Measurements from ENCODE around the gene CERS5.

The CERS5 gene

GRCh38 chr12:50101663-50102062 is 65.5 kb downstream of the CERS5 start:
- Histone ChIP-seq H3F3A (ENCODE audit: insufficient read depth, low read length) (no peaks in the 10 kb centered on the region), H3K27me3 (ENCODE audit: insufficient read depth, low read length) (no peaks in the 10 kb centered on the region), H3K36me3 (ENCODE audit: insufficient read depth, low read length) (peaks cover 49% of the 10 kb centered on the region), H3K4me1 (ENCODE audit: insufficient read depth, low read length, severe bottlenecking) (peaks cover 6% of the 10 kb centered on the region), H3K9me3 (ENCODE audit: low read length) (no peaks in the 10 kb centered on the region), H3K9me2 (ENCODE audit: low read depth, low read length) (no peaks in the 10 kb centered on the region), H3K9ac (ENCODE audit: low read length) (no peak overlapping the region), H2AFZ (ENCODE audit: low read length) (no peak overlapping the region), H3K4me3 (ENCODE audit: low read depth, low read length, poor library complexity, severe bottlenecking) (no peak overlapping the region), H3K79me2 (ENCODE audit: insufficient read depth, low read length) (no peaks in the 10 kb centered on the region), H4K20me1 (ENCODE audit: insufficient read depth, low read length) (no peaks in the 10 kb centered on the region), H3K27ac (ENCODE audit: low read depth, low read length, poor library complexity, severe bottlenecking) (no peak overlapping the region), H3K4me2 (ENCODE audit: low read length) (no peak overlapping the region)
- TF ChIP-seq EZH2 (IDR thresholded peaks at IDR 0.05; ENCODE audit: borderline replicate concordance, low read length), result no peak
- TF ChIP-seq, protein P1, sequence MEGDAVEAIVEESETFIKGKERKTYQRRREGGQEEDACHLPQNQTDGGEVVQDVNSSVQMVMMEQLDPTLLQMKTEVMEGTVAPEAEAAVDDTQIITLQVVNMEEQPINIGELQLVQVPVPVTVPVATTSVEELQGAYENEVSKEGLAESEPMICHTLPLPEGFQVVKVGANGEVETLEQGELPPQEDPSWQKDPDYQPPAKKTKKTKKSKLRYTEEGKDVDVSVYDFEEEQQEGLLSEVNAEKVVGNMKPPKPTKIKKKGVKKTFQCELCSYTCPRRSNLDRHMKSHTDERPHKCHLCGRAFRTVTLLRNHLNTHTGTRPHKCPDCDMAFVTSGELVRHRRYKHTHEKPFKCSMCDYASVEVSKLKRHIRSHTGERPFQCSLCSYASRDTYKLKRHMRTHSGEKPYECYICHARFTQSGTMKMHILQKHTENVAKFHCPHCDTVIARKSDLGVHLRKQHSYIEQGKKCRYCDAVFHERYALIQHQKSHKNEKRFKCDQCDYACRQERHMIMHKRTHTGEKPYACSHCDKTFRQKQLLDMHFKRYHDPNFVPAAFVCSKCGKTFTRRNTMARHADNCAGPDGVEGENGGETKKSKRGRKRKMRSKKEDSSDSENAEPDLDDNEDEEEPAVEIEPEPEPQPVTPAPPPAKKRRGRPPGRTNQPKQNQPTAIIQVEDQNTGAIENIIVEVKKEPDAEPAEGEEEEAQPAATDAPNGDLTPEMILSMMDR (IDR thresholded peaks at IDR 0.05; ENCODE audit: low read length), result no peak

DNA sequence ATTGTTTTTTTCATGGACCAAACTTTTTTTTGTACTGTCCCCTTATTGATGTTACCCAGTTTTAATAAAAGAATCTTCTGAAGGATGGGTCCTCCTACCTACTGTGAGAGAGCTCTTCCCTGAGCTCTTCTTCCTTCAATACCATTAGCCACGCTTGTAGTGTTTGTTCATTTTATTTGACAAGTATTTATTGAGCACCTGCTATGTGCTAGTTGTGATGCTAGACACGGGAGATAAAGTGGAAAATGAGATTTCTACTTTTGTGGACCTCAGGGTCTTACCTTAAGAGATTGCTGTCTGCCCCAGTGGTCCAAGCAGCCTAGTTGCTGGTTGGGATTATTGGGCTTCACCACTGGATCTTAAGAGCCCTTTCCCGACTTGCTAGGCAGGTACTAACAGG is 66.6 kb downstream of the CERS5 start:
- no peaks in the 10 kb centered on the region for H3K27me3 ChIP-seq (ENCODE audit: insufficient read depth, low read length)
- H3K4me2 ChIP-seq (ENCODE audit: low read length), result no peak overlapping the region
- H3K79me2 ChIP-seq (ENCODE audit: insufficient read depth, low read length), result no peaks in the 10 kb centered on the region
- H3K9me3 ChIP-seq (ENCODE audit: low read length), result no peaks in the 10 kb centered on the region
- no peak overlapping the region for H3K27ac ChIP-seq (ENCODE audit: low read depth, low read length, poor library complexity, severe bottlenecking)
- no peak overlapping the region for H3K4me3 ChIP-seq (ENCODE audit: low read depth, low read length, poor library complexity, severe bottlenecking)
- TF ChIP-seq, protein P1 (IDR thresholded peaks at IDR 0.05; ENCODE audit: low read length), result no peak
- TF ChIP-seq EZH2 (IDR thresholded peaks at IDR 0.05; ENCODE audit: borderline replicate concordance, low read length), result no peak
- no peak overlapping the region for H3K9ac ChIP-seq (ENCODE audit: low read length)
- no peaks in the 10 kb centered on the region for H4K20me1 ChIP-seq (ENCODE audit: insufficient read depth, low read length)
- no peaks in the 10 kb centered on the region for H3K9me2 ChIP-seq (ENCODE audit: low read depth, low read length)
- H2AFZ ChIP-seq (ENCODE audit: low read length), result no peak overlapping the region
- H3F3A ChIP-seq (ENCODE audit: insufficient read depth, low read length), result no peaks in the 10 kb centered on the region
- H3K4me1 ChIP-seq (ENCODE audit: insufficient read depth, low read length, severe bottlenecking), result peaks cover 6% of the 10 kb centered on the region
- H3K36me3 ChIP-seq (ENCODE audit: insufficient read depth, low read length), result peaks cover 60% of the 10 kb centered on the region

- Histone ChIP-seq H2AFZ (ENCODE audit: low read length) (no peak overlapping the region), H3K4me3 (ENCODE audit: low read depth, low read length, poor library complexity, severe bottlenecking) (no peak overlapping the region), H3K27ac (ENCODE audit: low read depth, low read length, poor library complexity, severe bottlenecking) (no peak overlapping the region), H3K4me1 (ENCODE audit: insufficient read depth, low read length, severe bottlenecking) (peaks cover 6% of the 10 kb centered on the region), H3K9ac (ENCODE audit: low read length) (no peak overlapping the region), H4K20me1 (ENCODE audit: insufficient read depth, low read length) (no peaks in the 10 kb centered on the region), H3F3A (ENCODE audit: insufficient read depth, low read length) (no peaks in the 10 kb centered on the region), H3K79me2 (ENCODE audit: insufficient read depth, low read length) (no peaks in the 10 kb centered on the region), H3K36me3 (ENCODE audit: insufficient read depth, low read length) (peaks cover 71% of the 10 kb centered on the region), H3K4me2 (ENCODE audit: low read length) (no peak overlapping the region), H3K9me2 (ENCODE audit: low read depth, low read length) (no peaks in the 10 kb centered on the region), H3K9me3 (ENCODE audit: low read length) (no peaks in the 10 kb centered on the region), H3K27me3 (ENCODE audit: insufficient read depth, low read length) (no peaks in the 10 kb centered on the region)
- TF ChIP-seq, protein P1 (IDR thresholded peaks at IDR 0.05; ENCODE audit: low read length), result no peak
- TF ChIP-seq EZH2 (IDR thresholded peaks at IDR 0.05; ENCODE audit: borderline replicate concordance, low read length), result no peak
Measured at GRCh38 chr12:50099302-50100008, 67.7 kb downstream of the CERS5 start.

Data from OCI-LY1 (cell line).